IMR-90 (cell line): ENCODE measurements around the gene KNL1. TPM values are rescaled to one million over a fixed set of nuclear protein-coding genes. Genes with fewer than 3 reads are reported as not detected.

Experiments used
- ATAC-seq: fragments of 200-7000 bp; cut with Tn5 transposase; 2 replicates; pipeline ENCODE4 v1.9.1; 2020; ENCODE audit warnings: low read depth, mild to moderate bottlenecking, moderate library complexity
- BruUV-seq: library from RNA; stranded (reverse); fragments of 400-500 nt; replicated peaks from 2 replicates; lab custom pipeline; 2021; lab: Mats Ljungman, UMichigan
- CTCF ChIA-PET: fragments of 300-600 bp; formaldehyde crosslinking; extraction: SDS; loops from one replicate; lab custom pipeline; 2021; ENCODE audit warnings: antibody characterized with exemption; lab: Yijun Ruan, JAX
- POLR2A ChIA-PET: fragments of 300-600 bp; sonication (Branson Sonifier 250); formaldehyde crosslinking; loops from one replicate; lab custom pipeline; 2022; ENCODE audit warnings: antibody characterized with exemption; ENCODE audit not compliant: unreplicated experiment; lab: Charles Lee
- DNase-seq: peaks from one replicate; pipeline ENCODE4 v3.0.0; 2013
- H2AFZ ChIP-seq: replicated peaks from 2 replicates; pipeline ENCODE3; 2013; ENCODE audit warnings: low read length, mild to moderate bottlenecking; ENCODE audit not compliant: poor library complexity
- H2AK5ac ChIP-seq: 2 replicates; pipeline ENCODE4 v1.6.1; 2013; ENCODE audit warnings: low read depth, low read length, inconsistent platforms
- H2AK9ac ChIP-seq: replicated peaks from 2 replicates; pipeline ENCODE3; 2013; ENCODE audit warnings: mild to moderate bottlenecking, low read depth, low read length, moderate library complexity; ENCODE audit not compliant: poor library complexity
- H2BK120ac ChIP-seq: 2 replicates; pipeline ENCODE4 v1.6.1; 2013; ENCODE audit warnings: low read depth, low read length, inconsistent platforms
- H2BK15ac ChIP-seq: 3 replicates; pipeline ENCODE4 v1.6.1; 2013; ENCODE audit warnings: low read depth, low read length, inconsistent platforms
- H2BK20ac ChIP-seq: 2 replicates; pipeline ENCODE4 v1.6.1; 2013; ENCODE audit warnings: low read depth, mild to moderate bottlenecking, inconsistent platforms, low read length, moderate library complexity
- H2BK5ac ChIP-seq: 2 replicates; pipeline ENCODE4 v1.6.1; 2013; ENCODE audit warnings: mild to moderate bottlenecking, low read depth, low read length, inconsistent platforms; ENCODE audit not compliant: poor library complexity, severe bottlenecking
- H3K14ac ChIP-seq: replicated peaks from 2 replicates; pipeline ENCODE4 v1.6.1; 2013; ENCODE audit warnings: low read depth, low read length, inconsistent platforms
- H3K18ac ChIP-seq: 2 replicates; pipeline ENCODE4 v1.6.1; 2013; ENCODE audit warnings: low read depth, low read length, control low read depth
- H3K23ac ChIP-seq: 2 replicates; pipeline ENCODE4 v1.6.1; 2013; ENCODE audit warnings: low read depth, low read length, inconsistent platforms
- H3K27ac ChIP-seq: 2 replicates; pipeline ENCODE4 v1.5.1; 2013; ENCODE audit warnings: mild to moderate bottlenecking, control low read depth, low read length; ENCODE audit not compliant: insufficient read depth
- H3K27me3 ChIP-seq: 2 replicates; pipeline ENCODE4 v1.6.1; 2013; ENCODE audit warnings: low read length; ENCODE audit not compliant: control insufficient read depth, insufficient read depth
- H3K36me3 ChIP-seq: 2 replicates; pipeline ENCODE4 v1.6.1; 2013; ENCODE audit warnings: low read length, mixed read lengths; ENCODE audit not compliant: control insufficient read depth, insufficient read depth
- H3K4ac ChIP-seq: 2 replicates; pipeline ENCODE4 v1.6.1; 2013; ENCODE audit warnings: low read depth, low read length, inconsistent platforms
- H3K4me1 ChIP-seq: 2 replicates; pipeline ENCODE4 v1.6.1; 2013; ENCODE audit warnings: low read length, mixed read lengths; ENCODE audit not compliant: control insufficient read depth, insufficient read depth
- H3K4me2 ChIP-seq: 2 replicates; pipeline ENCODE4 v1.6.1; 2013; ENCODE audit warnings: low read depth, mild to moderate bottlenecking, control low read depth, low read length, moderate library complexity
- H3K4me3 ChIP-seq: 2 replicates; pipeline ENCODE4 v1.5.1; 2013; ENCODE audit warnings: low read depth, mild to moderate bottlenecking, control low read depth, low read length, moderate library complexity; ENCODE audit not compliant: insufficient read depth
- H3K56ac ChIP-seq: 2 replicates; pipeline ENCODE4 v1.6.1; 2013; ENCODE audit warnings: low read length, inconsistent platforms; ENCODE audit not compliant: insufficient read depth; ENCODE audit errors: extremely low read depth
- H3K79me1 ChIP-seq, 2 experiments: 2 replicates each; pipeline ENCODE4 v1.6.1; 2013; ENCODE audit warnings: low read length in 2 of 2, inconsistent platforms in 1 of 2, low read depth in 1 of 2
- H3K9ac ChIP-seq: 2 replicates; pipeline ENCODE4 v1.6.1; 2013; ENCODE audit warnings: low read depth, low read length, control low read depth
- H3K9me1 ChIP-seq: 2 replicates; pipeline ENCODE4 v1.6.1; 2013; ENCODE audit warnings: low read length, inconsistent platforms; ENCODE audit not compliant: insufficient read depth
- H3K9me3 ChIP-seq: 2 replicates; pipeline ENCODE4 v1.6.1; 2013; ENCODE audit warnings: low read length; ENCODE audit not compliant: control insufficient read depth, insufficient read depth
- H4K20me1 ChIP-seq: 2 replicates; pipeline ENCODE4 v1.6.1; 2013; ENCODE audit warnings: low read length, inconsistent platforms; ENCODE audit not compliant: insufficient read depth
- H4K5ac ChIP-seq: 2 replicates; pipeline ENCODE4 v1.6.1; 2013; ENCODE audit warnings: mild to moderate bottlenecking, low read depth, low read length, control low read depth
- H4K8ac ChIP-seq, 2 experiments: 2 replicates each; pipeline ENCODE4 v1.6.1; 2013; ENCODE audit warnings: low read depth in 2 of 2, low read length in 2 of 2, control low read depth in 1 of 2, inconsistent platforms in 1 of 2
- H4K91ac ChIP-seq: 2 replicates; pipeline ENCODE4 v1.6.1; 2013; ENCODE audit warnings: low read depth, low read length, inconsistent platforms; ENCODE audit not compliant: insufficient read depth
- BHLHE40 ChIP-seq: fragments of 150-350 bp; IDR thresholded peaks from 2 replicates; pipeline ENCODE4 v1.6.1; 2016; ENCODE audit warnings: mild to moderate bottlenecking, low read depth, low read length
- CEBPB ChIP-seq: IDR thresholded peaks from 2 replicates; pipeline ENCODE4 v1.6.1; 2012; ENCODE audit warnings: low read depth, low read length, improper control_type of control experiment
- CHD1 ChIP-seq: IDR thresholded peaks from 2 replicates; pipeline ENCODE4 v1.6.1; 2012; ENCODE audit warnings: low read depth, low read length, improper control_type of control experiment
- CTCF ChIP-seq: conservative IDR thresholded peaks from 2 replicates; pipeline ENCODE4 v1.5.1; 2012; ENCODE audit warnings: mild to moderate bottlenecking, low read depth, low read length, improper control_type of control experiment
- ELK1 ChIP-seq: fragments of 150-350 bp; IDR thresholded peaks from 2 replicates; pipeline ENCODE4 v1.6.1; 2016; ENCODE audit warnings: low read depth, mild to moderate bottlenecking, low read length, moderate library complexity, borderline replicate concordance
- FOS ChIP-seq: fragments of 150-350 bp; IDR thresholded peaks from 2 replicates; pipeline ENCODE4 v1.6.1; 2016; ENCODE audit warnings: low read depth, low read length
- MAFK ChIP-seq: IDR thresholded peaks from 2 replicates; pipeline ENCODE4 v1.6.1; 2012; ENCODE audit warnings: low read depth, low read length, improper control_type of control experiment
- MAZ ChIP-seq: IDR thresholded peaks from 2 replicates; pipeline ENCODE4 v1.6.1; 2012; ENCODE audit warnings: low read depth, mild to moderate bottlenecking, low read length, improper control_type of control experiment, moderate library complexity, borderline replicate concordance
- MXI1 ChIP-seq: IDR thresholded peaks from 2 replicates; pipeline ENCODE4 v1.6.1; 2012; ENCODE audit warnings: low read depth, mild to moderate bottlenecking, low read length, moderate library complexity, borderline replicate concordance
- NFE2L2 ChIP-seq: fragments of 150-350 bp; IDR thresholded peaks from 2 replicates; pipeline ENCODE4 v1.6.1; 2016; ENCODE audit warnings: low read depth, mild to moderate bottlenecking, low read length
- POLR2A ChIP-seq: IDR thresholded peaks from 2 replicates; pipeline ENCODE4 v1.6.1; 2012; ENCODE audit warnings: mild to moderate bottlenecking, low read depth, low read length
- RAD21 ChIP-seq: IDR thresholded peaks from 2 replicates; pipeline ENCODE4 v1.6.1; 2012; ENCODE audit warnings: low read length, improper control_type of control experiment
- RCOR1 ChIP-seq: IDR thresholded peaks from 2 replicates; pipeline ENCODE4 v1.6.1; 2012; ENCODE audit warnings: mild to moderate bottlenecking, low read length, improper control_type of control experiment; ENCODE audit not compliant: insufficient replicate concordance
- RFX5 ChIP-seq: IDR thresholded peaks from 2 replicates; pipeline ENCODE4 v1.8.0; 2012; ENCODE audit warnings: low read depth, mild to moderate bottlenecking, low read length, moderate library complexity
- SMC3 ChIP-seq: fragments of 150-350 bp; IDR thresholded peaks from 2 replicates; pipeline ENCODE4 v1.6.1; 2016; ENCODE audit warnings: low read depth, mild to moderate bottlenecking, antibody characterized with exemption, low read length, moderate library complexity
- USF2 ChIP-seq: fragments of 150-350 bp; IDR thresholded peaks from 2 replicates; pipeline ENCODE4 v1.6.1; 2017; ENCODE audit warnings: mild to moderate bottlenecking, antibody characterized with exemption, low read length, low read depth
- dilution Hi-C: fragments of 300-500 bp; cut with HindIII; formaldehyde crosslinking; loops from one replicate; pipeline ENCODE4 v1.14.3; 2018; ENCODE audit warnings: low sequenced_read_pairs; ENCODE audit not compliant: unreplicated experiment
- in situ Hi-C: fragments of 300-500 bp; cut with MboI; formaldehyde crosslinking; loops from 3 replicates; pipeline ENCODE4 v1.14.3; 2019; ENCODE audit warnings: low sequenced_read_pairs, inconsistent platforms, mixed read lengths
- intact Hi-C: fragments of 100-400 bp; cut with micrococcal nuclease; formaldehyde crosslinking; loops from 2 replicates; pipeline ENCODE4 v1.10.0; 2022
- polyA plus RNA-seq, 3 experiments: library from polyadenylated mRNA; depleted of rRNA; stranded (reverse); fragments of >200 nt; gene quantifications; 2 replicates each; pipeline ENCODE4 v1.2.3, GENCODE V29; 2012; ENCODE audit warnings: low replicate concordance in 1 of 3
- total RNA-seq: library from RNA; depleted of rRNA; stranded (reverse); fragments of >200 nt; gene quantifications from 2 replicates; pipeline ENCODE4 v1.2.3, GENCODE V29; 2012

KNL1 gene
- total and polyA plus RNA-seq, 2 of the 4 experiments (the other 2 are of a cell fraction), result 3.1 to 25.1 TPM

GRCh38 chr15:40684381-40684780 is 90.3 kb downstream of the KNL1 start:
- Histone ChIP-seq H3K56ac (no peak overlapping the region), H3K9ac (no peak overlapping the region), H3K79me1 (no peaks in the 10 kb centered on the region), H4K20me1 (no peaks in the 10 kb centered on the region), H3K4ac (no peak overlapping the region), H3K9me1 (0 out of 2 replicates have a peak, but pooled peaks cover 7% of the 10 kb centered on the region), H3K18ac (no peak overlapping the region), H2AFZ (no peak overlapping the region), H3K14ac (no peak overlapping the region), H2BK15ac (no peak overlapping the region), H3K36me3 (no peaks in the 10 kb centered on the region), H3K4me3 (no peak overlapping the region), H2BK5ac (no peak overlapping the region), H3K4me2 (no peak overlapping the region), H3K9me3 (no peaks in the 10 kb centered on the region), H3K23ac (no peak overlapping the region), H2BK20ac (no peak overlapping the region), H3K4me1 (no peaks in the 10 kb centered on the region), H3K27me3 (no peaks in the 10 kb centered on the region), H3K27ac (no peak overlapping the region), H2AK9ac (no peak overlapping the region), H4K5ac (no peak overlapping the region), H2BK120ac (no peak overlapping the region), H4K91ac (no peak overlapping the region), H4K8ac (no peak overlapping the region), H2AK5ac (no peak overlapping the region)
- ATAC-seq (no peak), DNase-seq (no peak)
- ChIA-PET CTCF (interaction anchor here (0.6 kb wide), 2 partner anchors 45 to 540 kb away, joined by 3 to 4 read pairs; no protein-coding TSS in a partner anchor), POLR2A (interaction anchor here (0.6 kb wide), 1 partner anchor 168 kb away, joined by 3 read pairs; no protein-coding TSS in a partner anchor)
- no peak for TF ChIP-seq CTCF
- TF ChIP-seq USF2, result no peak
- TF ChIP-seq RCOR1, result no peak
- TF ChIP-seq RFX5, result no peak
- no peak for TF ChIP-seq NFE2L2
- no peak for TF ChIP-seq POLR2A
- no peak for TF ChIP-seq BHLHE40
- no peak for TF ChIP-seq SMC3
- no peak for TF ChIP-seq ELK1
- TF ChIP-seq FOS, result no peak
- no peak for TF ChIP-seq CEBPB
- no peak for TF ChIP-seq MAZ
- TF ChIP-seq CHD1, result no peak
- TF ChIP-seq RAD21, result no peak
- TF ChIP-seq MXI1, result no peak
- TF ChIP-seq MAFK, result no peak
- no TSS peak for BruUV-seq
- dilution Hi-C loops (no loop called here), intact Hi-C loops (no loop called here), in situ Hi-C loops (no loop called here)
